HG02973 (cell line): ENCODE data around the gene TIMP3.

Experiments
- ATAC-seq: cut with Tn5 transposase; IDR thresholded peaks from one replicate; pipeline ENCODE4 v1.9.1; 2021; ENCODE audit warnings: moderate library complexity; ENCODE audit not compliant: unreplicated experiment

TIMP3 gene

DNA sequence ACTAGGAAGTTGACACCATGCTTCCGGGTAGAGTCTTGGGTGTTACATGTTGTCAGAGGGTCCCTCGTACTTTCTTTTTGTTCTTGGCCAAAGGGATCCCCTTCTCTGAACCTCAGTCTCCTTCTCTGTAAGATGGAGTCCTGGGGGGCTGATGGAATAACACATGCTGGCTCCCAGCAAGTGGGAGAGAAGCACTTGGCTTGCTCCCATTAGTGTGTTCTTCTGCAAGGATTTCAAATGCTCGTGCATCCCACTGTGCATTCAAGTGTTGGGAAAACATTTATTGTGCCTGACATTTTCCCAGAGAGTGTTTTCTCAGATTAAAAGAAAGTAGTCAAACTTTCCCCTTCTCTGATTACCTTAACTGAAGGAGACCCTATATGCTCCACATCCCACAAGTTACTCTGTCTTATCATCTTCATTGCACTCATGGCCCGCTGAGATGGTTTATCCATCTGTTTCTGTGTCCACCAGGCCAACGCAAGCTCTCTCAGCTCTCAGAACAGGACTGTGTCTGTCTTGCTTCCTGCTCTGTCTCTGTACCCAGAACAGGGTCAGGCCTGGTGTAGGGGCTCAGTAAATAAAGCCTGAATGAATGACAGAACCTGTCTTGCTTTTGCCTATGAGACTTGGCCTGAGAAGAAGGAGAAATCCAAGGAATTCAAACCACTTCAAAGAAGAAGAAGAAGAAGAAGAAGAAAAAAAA lies 16.0 kb upstream of the TIMP3 start:
- no peak for ATAC-seq

- no peak for ATAC-seq
Observed at GRCh38 chr22:32786027-32786418, 15.5 kb upstream of the TIMP3 start.

DNA sequence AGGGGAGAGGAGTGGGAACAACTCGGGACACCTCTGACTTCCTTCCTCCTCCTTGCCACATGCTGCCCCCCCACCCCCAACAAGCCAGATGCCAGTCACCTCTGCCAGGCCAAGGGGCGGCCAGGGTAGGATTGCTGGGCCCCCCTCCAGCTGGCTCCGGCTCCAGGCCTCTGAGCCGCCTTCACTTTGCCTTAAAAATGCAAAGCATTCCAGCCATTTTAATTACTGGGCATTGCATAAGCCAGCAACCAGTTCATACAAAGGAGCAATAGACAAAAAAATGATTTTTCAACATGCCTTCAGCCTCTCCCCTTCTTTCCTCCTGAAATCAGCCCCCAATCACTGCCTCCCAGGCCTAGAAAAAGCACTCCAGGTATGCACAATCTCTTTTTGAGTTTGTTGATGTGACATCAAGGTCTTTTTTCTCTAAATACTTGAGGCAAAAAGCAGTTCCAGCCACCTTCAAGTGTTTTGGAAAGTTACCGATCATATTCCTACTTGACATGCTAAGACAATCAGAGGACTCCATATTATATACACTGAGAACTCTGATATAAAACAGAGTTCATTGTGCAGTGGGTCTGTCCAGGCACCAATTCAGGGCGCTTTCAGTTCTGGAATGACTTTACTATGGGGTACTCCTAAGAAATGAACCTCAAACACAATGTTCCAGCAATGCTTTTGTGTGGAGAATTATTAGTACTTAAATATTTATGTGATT lies 12.4 kb upstream of the TIMP3 start:
- no peak for ATAC-seq

- ATAC-seq, result no peak
Observed at GRCh38 chr22:32789797-32790620, 11.5 kb upstream of the TIMP3 start.

DNA sequence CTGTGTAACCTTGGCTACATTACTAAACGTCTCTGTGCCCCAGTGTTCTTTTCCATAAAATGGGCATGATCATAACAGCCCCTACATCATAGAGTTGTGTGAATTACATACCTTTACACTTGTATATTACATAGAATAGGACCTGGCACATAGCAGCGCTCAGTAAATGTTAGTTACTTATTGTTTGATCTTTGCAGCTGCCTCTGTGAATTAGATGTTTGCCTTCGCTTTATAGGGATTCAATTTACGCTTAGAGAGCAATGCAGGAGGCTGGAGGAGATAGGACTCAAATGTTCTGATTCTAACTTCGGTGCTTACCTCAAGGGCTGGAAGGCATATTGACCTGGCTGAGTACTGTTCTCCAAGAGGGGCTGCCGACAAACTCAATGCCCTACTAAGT lies 10.4 kb upstream of the TIMP3 start:
- no peak for ATAC-seq

DNA sequence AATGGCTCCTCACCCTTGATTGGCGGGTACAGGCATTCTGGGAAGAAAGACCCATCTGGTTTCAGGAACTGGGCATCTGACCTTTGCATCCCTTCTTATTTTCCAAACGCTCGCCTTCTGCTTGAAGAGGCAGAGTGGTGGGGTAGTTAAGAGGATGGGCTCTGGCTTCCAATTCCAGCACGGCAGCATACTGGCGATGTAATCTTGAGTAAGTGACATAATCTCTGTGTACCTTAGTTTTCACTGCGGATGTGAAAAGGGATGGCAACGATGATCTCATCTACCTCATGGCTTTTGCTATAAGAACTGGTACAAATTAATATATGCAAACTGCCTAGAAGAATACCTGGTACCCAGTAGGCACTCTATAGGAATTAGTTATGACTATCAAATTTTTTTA lies 10.0 kb upstream of the TIMP3 start:
- no peak for ATAC-seq

- no peak for ATAC-seq
Observed at GRCh38 chr22:32793589-32793988, 7.9 kb upstream of the TIMP3 start.

DNA sequence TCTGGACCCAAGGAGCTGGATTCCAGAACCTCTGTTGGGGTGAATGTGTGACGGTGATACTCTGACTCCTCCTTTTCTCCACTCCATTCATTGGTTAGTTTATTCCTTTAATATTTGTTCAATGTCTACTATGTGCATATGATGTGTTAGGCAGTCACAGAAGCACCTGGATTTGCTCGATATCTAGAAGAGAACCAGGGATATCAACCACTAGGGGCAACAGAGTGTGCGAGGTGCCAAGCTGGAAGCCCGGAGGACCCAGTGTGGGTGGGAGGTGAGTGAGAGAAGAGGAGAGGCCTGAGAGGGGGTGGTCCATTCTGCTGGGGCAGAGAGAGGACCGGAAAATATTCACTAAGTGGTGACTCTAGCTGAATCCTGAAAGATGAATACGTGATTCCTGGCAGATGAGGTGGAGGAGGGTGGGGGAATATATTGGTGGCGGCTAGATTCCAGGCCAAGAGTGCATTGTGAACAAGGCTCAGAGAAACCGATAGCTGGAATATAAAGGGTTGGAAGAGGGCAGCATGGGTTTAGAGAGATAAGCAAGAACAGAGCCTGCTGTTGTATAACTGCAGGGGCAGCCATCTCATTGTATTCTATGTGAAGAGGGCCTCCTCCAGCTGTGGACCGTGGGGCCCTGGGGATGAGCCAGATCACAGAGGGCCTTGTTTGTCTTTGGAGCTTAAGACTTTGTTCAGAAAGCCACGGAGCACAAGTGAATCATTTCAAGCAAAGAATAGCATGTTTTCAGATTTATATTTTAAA lies 6.9 kb upstream of the TIMP3 start:
- ATAC-seq, result no peak

- no peak for ATAC-seq
Observed at GRCh38 chr22:32795214-32795596, 6.3 kb upstream of the TIMP3 start.

- no peak for ATAC-seq
Observed at GRCh38 chr22:32796865-32797573, 4.5 kb upstream of the TIMP3 start.

GRCh38 chr22:32799496-32799895 lies 2.0 kb upstream of the TIMP3 start:
- ATAC-seq, result no peak

- no peak for ATAC-seq
Observed at GRCh38 chr22:32800158-32800882, 1.2 kb upstream of the TIMP3 start.

DNA sequence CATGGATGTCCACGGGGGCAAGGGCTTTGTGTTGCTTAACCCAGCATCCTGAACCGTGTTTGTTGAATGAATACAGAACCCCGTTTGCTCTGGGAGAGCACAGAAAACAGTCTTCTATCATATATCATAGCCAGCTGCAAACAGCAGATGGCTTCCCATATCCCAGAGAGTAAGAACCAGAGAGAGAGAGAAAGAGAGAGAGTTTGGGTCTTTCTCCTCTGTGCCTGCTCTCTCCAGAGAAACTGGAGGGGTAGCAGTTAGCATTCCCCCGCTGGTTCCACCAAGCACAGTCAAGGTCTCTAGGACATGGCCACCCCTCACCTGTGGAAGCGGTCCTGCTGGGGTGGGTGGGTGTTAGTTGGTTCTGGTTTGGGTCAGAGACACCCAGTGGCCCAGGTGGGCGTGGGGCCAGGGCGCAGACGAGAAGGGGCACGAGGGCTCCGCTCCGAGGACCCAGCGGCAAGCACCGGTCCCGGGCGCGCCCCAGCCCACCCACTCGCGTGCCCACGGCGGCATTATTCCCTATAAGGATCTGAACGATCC lies 440 bp upstream of the TIMP3 start:
- ATAC-seq, result no peak

GRCh38 chr22:32802237-32802765 lies 796 bp downstream of the TIMP3 start:
- no peak for ATAC-seq

GRCh38 chr22:32803020-32803737 lies 1.7 kb downstream of the TIMP3 start:
- no peak for ATAC-seq

DNA sequence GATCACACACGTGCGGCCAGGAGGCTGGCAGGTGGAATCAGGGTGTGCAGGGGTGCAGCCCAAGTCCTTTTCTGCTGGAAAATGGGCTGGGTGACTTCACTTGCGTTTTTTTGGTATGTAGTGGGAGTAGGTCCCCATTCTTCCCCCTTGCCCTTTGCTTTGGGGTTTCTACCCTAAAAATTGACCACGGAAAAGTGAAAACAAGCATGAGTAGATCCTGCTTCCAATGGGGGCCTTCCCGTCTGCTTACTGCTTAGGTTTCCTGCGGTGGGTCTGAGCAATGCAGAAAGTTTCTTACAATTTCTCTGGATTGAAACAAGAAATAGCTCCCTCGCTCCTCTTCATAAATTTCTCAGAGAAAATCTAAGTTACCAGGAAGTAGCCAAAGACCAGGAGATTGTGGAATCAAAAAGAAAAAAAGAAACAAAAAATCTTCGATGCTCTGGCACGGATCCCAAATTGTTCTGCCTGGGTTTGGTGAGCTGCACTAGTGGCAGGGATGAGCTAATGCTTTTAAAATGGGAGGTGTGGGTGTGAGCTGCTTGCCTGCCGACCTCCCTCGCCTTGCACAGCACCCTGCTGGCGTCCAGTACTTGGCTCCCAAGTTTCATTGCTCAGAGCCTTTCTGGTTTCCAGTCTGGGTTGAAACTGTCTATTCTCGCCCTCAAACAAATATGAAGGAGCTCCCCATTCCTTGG lies 2.4 kb downstream of the TIMP3 start:
- no peak for ATAC-seq

- no peak for ATAC-seq
Observed at GRCh38 chr22:32804531-32805360, 3.2 kb downstream of the TIMP3 start.
